PC-9 (cell line): ENCODE data around the gene PLAC9. TPM values are rescaled to one million over a fixed set of nuclear protein-coding genes. Genes with fewer than 3 reads are reported as not detected.
"Not testable (repeated sequence)": the region's sequence is repeated elsewhere in the genome, so short reads cannot be mapped to it uniquely, and the experiment has no call there.

Source experiments
- Bru-seq: library from RNA; stranded (reverse); fragments of 400-500 nt; gene quantifications from one replicate; lab custom pipeline; 2021; lab: Mats Ljungman, UMichigan
- BruChase-seq, 2 experiments: library from RNA; stranded (reverse); fragments of 400-500 nt; gene quantifications; one replicate each; lab custom pipeline; 2021; lab: Mats Ljungman, UMichigan
- BruUV-seq: library from RNA; stranded (reverse); fragments of 400-500 nt; replicated peaks from 2 replicates; lab custom pipeline; 2021; lab: Mats Ljungman, UMichigan
- CTCF ChIA-PET: fragments of 300-600 bp; sonication (Branson Sonifier 250); formaldehyde crosslinking; loops from one replicate; lab custom pipeline; 2022; ENCODE audit warnings: antibody characterized with exemption; lab: Charles Lee
- POLR2A ChIA-PET: fragments of 300-600 bp; sonication (Branson Sonifier 250); formaldehyde crosslinking; loops from one replicate; lab custom pipeline; 2022; ENCODE audit warnings: antibody characterized with exemption; ENCODE audit not compliant: unreplicated experiment; lab: Charles Lee
- DNase-seq, 2 experiments: peaks; one replicate each; pipeline versions ENCODE4 v3.0.0 to v3.0.0-alpha.2; 2015 to 2022; ENCODE audit warnings: mixed read lengths in 1 of 2
- H2AFZ ChIP-seq: fragments of 200-600 bp; sonication (generic); 2 replicates; pipeline ENCODE4 v1.8.1; 2017; ENCODE audit warnings: antibody characterized with exemption
- H3F3A ChIP-seq: fragments of 200-600 bp; sonication (generic); 2 replicates; pipeline ENCODE4 v1.8.1; 2017; ENCODE audit warnings: antibody characterized with exemption, mild to moderate bottlenecking, low read depth; ENCODE audit not compliant: insufficient read depth
- H3K27ac ChIP-seq: fragments of 200-600 bp; sonication (generic); 2 replicates; pipeline ENCODE4 v1.6.1; 2016; ENCODE audit warnings: mixed run types
- H3K27me3 ChIP-seq: fragments of 200-600 bp; sonication (generic); 2 replicates; pipeline ENCODE4 v1.6.1; 2016; ENCODE audit warnings: low read depth, mixed run types; ENCODE audit not compliant: insufficient read depth
- H3K36me3 ChIP-seq: fragments of 200-600 bp; sonication (generic); 2 replicates; pipeline ENCODE4 v1.6.1; 2016; ENCODE audit warnings: low read depth, mixed run types
- H3K4me1 ChIP-seq: fragments of 200-600 bp; sonication (generic); replicated peaks from 2 replicates; pipeline ENCODE4 v1.6.1; 2016; ENCODE audit warnings: mixed run types; ENCODE audit not compliant: insufficient read depth
- H3K4me2 ChIP-seq: fragments of 200-600 bp; sonication (generic); 2 replicates; pipeline ENCODE4 v1.6.1; 2017; ENCODE audit warnings: mixed run types
- H3K4me3 ChIP-seq: fragments of 200-600 bp; sonication (generic); 2 replicates; pipeline ENCODE4 v1.6.1; 2016; ENCODE audit warnings: mixed run types
- H3K79me2 ChIP-seq: fragments of 200-600 bp; sonication (generic); 2 replicates; pipeline ENCODE4 v1.6.1; 2017; ENCODE audit warnings: low read depth, mixed run types
- H3K9me2 ChIP-seq: fragments of 200-600 bp; sonication (generic); 2 replicates; pipeline ENCODE4 v1.8.1; 2017; ENCODE audit warnings: mild to moderate bottlenecking; ENCODE audit not compliant: insufficient read depth
- H3K9me3 ChIP-seq: fragments of 200-600 bp; sonication (generic); 2 replicates; pipeline ENCODE4 v1.8.1; 2016; ENCODE audit warnings: low read depth; ENCODE audit not compliant: insufficient read depth
- H4K20me1 ChIP-seq: fragments of 200-600 bp; sonication (generic); 2 replicates; pipeline ENCODE4 v1.8.1; 2017; ENCODE audit not compliant: insufficient read depth
- CTCF ChIP-seq: fragments of 200-600 bp; sonication (generic); conservative IDR thresholded peaks from 2 replicates; pipeline ENCODE4 v1.6.1; 2017; ENCODE audit warnings: mixed run types, antibody characterized with exemption, mild to moderate bottlenecking, moderate library complexity
- EZH2 ChIP-seq: fragments of 200-600 bp; sonication (generic); IDR thresholded peaks from 2 replicates; pipeline ENCODE4 v1.8.0; 2017; ENCODE audit warnings: antibody characterized with exemption, low read depth
- intact Hi-C: fragments of 100-400 bp; cut with micrococcal nuclease; formaldehyde crosslinking; loops from one replicate; pipeline ENCODE4 v1.10.0; 2022; ENCODE audit not compliant: unreplicated experiment
- long read RNA-seq: library from polyadenylated mRNA; stranded (forward); transcript quantifications from one replicate; pipeline ENCODE4 v2.0.0, GENCODE V29; 2022
- total RNA-seq: library from RNA; stranded (reverse); gene quantifications from 2 replicates; pipeline ENCODE4 v1.2.3, GENCODE V29; 2021

PLAC9 gene
- total RNA-seq (2.1 TPM in 1 of 2 replicates, not detected in the other), Bru-seq, nascent RNA (percentile 24 among the genes with signal in this experiment), BruChase-seq, experiment 1, labeled RNA remaining after a 2-hour chase (percentile 35 among the genes with signal in this experiment), BruChase-seq, experiment 2, labeled RNA remaining after a 6-hour chase (percentile 18 among the genes with signal in this experiment)
- long read RNA-seq, partial matches to known transcripts: 0 of 1 reads
- long read RNA-seq, other reads (novel, unspliced or antisense): 0 of 1 reads

GRCh38 chr10:80132299-80133139, at the start of gene PLAC9:
PLAC9 (plus strand) TSS chr10:80132730; CDS start chr10:80132763, 33 bp downstream.
- Histone ChIP-seq H3K79me2 (no peaks in the 10 kb centered on the region), H4K20me1 (no peaks in the 10 kb centered on the region), H3F3A (no peaks in the 10 kb centered on the region), H3K27ac (no peak within 1 kb of the TSS), H3K27me3 (no peaks in the 10 kb centered on the region), H3K9me2 (no peaks in the 10 kb centered on the region), H3K9me3 (no peaks in the 10 kb centered on the region), H3K36me3 (no peaks in the 10 kb centered on the region), H3K4me2 (no peak within 1 kb of the TSS; the same call in 1 of the 2 replicates), H3K4me3 (no peak within 1 kb of the TSS), H3K4me1 (peaks cover 6% of the 10 kb centered on the region; the same call in 1 of the 2 replicates), H2AFZ (no peak within 1 kb of the TSS)
- POLR2A ChIA-PET: interaction anchor here (0.7 kb wide), 1 partner anchor 72 kb away, joined by 4 read pairs; no protein-coding TSS in a partner anchor
- no TSS peak for BruUV-seq
- DNase-seq: no peak
- CTCF ChIA-PET: no interaction called here
- intact Hi-C loops: loop anchor here (5.0 kb wide), 1 partner anchor 55 kb away; the partner anchor contains the start of gene TMEM254
- TF ChIP-seq CTCF (no peak), EZH2 (no peak)

GRCh38 chr10:80090121-80090520, 42.4 kb upstream of the PLAC9 start:
- DNase-seq: no peak
- no peak for TF ChIP-seq EZH2
- no peak for TF ChIP-seq CTCF
- BruUV-seq: no TSS peak
- H3K79me2 ChIP-seq: no peaks in the 10 kb centered on the region
- no peak overlapping the region for H2AFZ ChIP-seq
- H3K4me1 ChIP-seq: no peaks in the 10 kb centered on the region
- H3K27me3 ChIP-seq: no peaks in the 10 kb centered on the region
- POLR2A ChIA-PET: no interaction called here
- no peak overlapping the region for H3K27ac ChIP-seq
- H3K9me3 ChIP-seq: no peaks in the 10 kb centered on the region
- no peaks in the 10 kb centered on the region for H3K36me3 ChIP-seq
- H3K4me2 ChIP-seq: no peak overlapping the region
- no peaks in the 10 kb centered on the region for H3K9me2 ChIP-seq
- no peaks in the 10 kb centered on the region for H4K20me1 ChIP-seq
- CTCF ChIA-PET: no interaction called here
- H3F3A ChIP-seq: no peaks in the 10 kb centered on the region
- intact Hi-C loops: no loop called here
- H3K4me3 ChIP-seq: no peak overlapping the region

GRCh38 chr10:80094231-80094630, 38.3 kb upstream of the PLAC9 start:
- Histone ChIP-seq H3K36me3 (no peaks in the 10 kb centered on the region), H3K4me1 (no peaks in the 10 kb centered on the region), H4K20me1 (no peaks in the 10 kb centered on the region), H3K9me3 (no peaks in the 10 kb centered on the region), H3F3A (no peaks in the 10 kb centered on the region), H3K27ac (no peak overlapping the region), H3K4me2 (no peak overlapping the region), H3K9me2 (no peaks in the 10 kb centered on the region), H3K79me2 (no peaks in the 10 kb centered on the region), H3K4me3 (no peak overlapping the region), H3K27me3 (no peaks in the 10 kb centered on the region), H2AFZ (no peak overlapping the region)
- BruUV-seq: no TSS peak
- no peak for TF ChIP-seq EZH2
- no peak for TF ChIP-seq CTCF
- intact Hi-C loops: no loop called here
- ChIA-PET POLR2A (interaction anchor here (0.6 kb wide), 1 partner anchor 10 kb away, joined by 6 read pairs; no protein-coding TSS in a partner anchor), CTCF (no interaction called here)
- DNase-seq: no peak

- H3K4me3 ChIP-seq, POLR2A ChIA-PET, H3K36me3 ChIP-seq, H3K9me3 ChIP-seq, H3K79me2 ChIP-seq, DNase-seq, H3K27me3 ChIP-seq, BruUV-seq, H2AFZ ChIP-seq, H3K4me2 ChIP-seq, H3F3A ChIP-seq, CTCF ChIA-PET, H3K9me2 ChIP-seq, H3K27ac ChIP-seq, intact Hi-C loops, H4K20me1 ChIP-seq: not testable (repeated sequence)
- H3K4me1 ChIP-seq: peaks cover 18% of the 10 kb centered on the region
These were observed 34.3 kb upstream of the PLAC9 start for GRCh38 chr10:80098272-80098671.

- H2AFZ ChIP-seq, H3K27me3 ChIP-seq, H3K9me2 ChIP-seq, H4K20me1 ChIP-seq, H3F3A ChIP-seq, H3K79me2 ChIP-seq, H3K4me3 ChIP-seq, BruUV-seq, H3K36me3 ChIP-seq, H3K9me3 ChIP-seq, H3K27ac ChIP-seq, H3K4me2 ChIP-seq, CTCF ChIA-PET, POLR2A ChIA-PET, DNase-seq, intact Hi-C loops: not testable (repeated sequence)
- peaks cover 18% of the 10 kb centered on the region for H3K4me1 ChIP-seq
These were observed 33.2 kb upstream of the PLAC9 start for GRCh38 chr10:80099295-80099694.
